Measurements from ENCODE around the gene MATN3. TPM values are rescaled to one million over a fixed set of nuclear protein-coding genes. Genes with fewer than 3 reads are reported as not detected.

MATN3 gene, protein sequence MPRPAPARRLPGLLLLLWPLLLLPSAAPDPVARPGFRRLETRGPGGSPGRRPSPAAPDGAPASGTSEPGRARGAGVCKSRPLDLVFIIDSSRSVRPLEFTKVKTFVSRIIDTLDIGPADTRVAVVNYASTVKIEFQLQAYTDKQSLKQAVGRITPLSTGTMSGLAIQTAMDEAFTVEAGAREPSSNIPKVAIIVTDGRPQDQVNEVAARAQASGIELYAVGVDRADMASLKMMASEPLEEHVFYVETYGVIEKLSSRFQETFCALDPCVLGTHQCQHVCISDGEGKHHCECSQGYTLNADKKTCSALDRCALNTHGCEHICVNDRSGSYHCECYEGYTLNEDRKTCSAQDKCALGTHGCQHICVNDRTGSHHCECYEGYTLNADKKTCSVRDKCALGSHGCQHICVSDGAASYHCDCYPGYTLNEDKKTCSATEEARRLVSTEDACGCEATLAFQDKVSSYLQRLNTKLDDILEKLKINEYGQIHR
- total RNA-seq (2022) (16.2 and 18.1 TPM in 2 replicates), Bru-seq, nascent RNA (percentile 60 among the genes with signal in this experiment), BruChase-seq, experiment 1, labeled RNA remaining after a 2-hour chase (percentile 70 among the genes with signal in this experiment), BruChase-seq, experiment 2, labeled RNA remaining after a 6-hour chase (percentile 76 among the genes with signal in this experiment)
- long read RNA-seq, transcript MATN3-201 (8 exons, 2,524 nt): major isoform, 58 of 71 reads
- long read RNA-seq, partial matches to known transcripts: 8 of 71 reads
- long read RNA-seq, other reads (novel, unspliced or antisense): 3 of 71 reads

DNA sequence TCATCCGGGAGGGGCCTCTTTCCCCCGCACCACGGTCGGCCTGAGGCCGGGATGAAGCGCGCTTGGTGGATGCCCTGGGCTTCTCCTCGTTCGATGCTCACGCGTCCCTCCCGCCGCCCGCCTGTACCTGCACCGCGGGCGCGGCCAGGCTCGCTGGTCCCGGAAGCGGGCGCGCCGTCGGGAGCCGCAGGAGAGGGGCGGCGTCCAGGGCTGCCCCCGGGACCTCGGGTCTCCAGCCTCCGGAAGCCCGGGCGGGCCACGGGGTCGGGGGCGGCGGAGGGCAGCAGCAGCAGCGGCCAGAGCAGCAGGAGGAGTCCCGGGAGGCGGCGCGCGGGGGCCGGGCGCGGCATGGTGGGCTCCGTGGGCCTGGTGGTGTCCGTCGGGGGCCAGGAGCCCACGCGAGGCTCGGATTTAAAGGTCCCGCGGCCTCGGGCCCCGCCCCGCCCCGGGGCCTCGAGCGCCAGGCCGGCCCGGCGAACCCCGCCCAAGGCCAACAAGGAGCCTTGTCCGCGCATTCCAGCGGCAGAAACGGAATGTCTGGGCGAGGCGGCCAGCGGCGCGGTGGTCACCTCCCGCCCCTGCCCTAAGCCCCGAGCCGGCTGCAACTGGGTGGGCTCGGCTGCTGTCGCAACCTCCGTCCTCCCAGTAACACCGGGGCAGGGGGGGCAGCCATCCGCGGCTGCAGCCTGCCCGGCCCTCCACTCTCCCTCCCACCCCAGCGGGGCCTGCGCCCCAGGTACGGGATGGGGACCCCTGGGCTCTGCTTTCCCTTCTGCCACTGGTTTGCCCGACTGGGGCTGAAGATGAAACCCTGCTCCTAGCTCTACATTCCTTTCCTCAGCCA, at the start of gene MATN3:
TSS of gene MATN3 (minus strand) at position 387 of the 844 bp plus-strand sequence. CDS start at position 350, 37 bp downstream.
- TF ChIP-seq, protein P1, sequence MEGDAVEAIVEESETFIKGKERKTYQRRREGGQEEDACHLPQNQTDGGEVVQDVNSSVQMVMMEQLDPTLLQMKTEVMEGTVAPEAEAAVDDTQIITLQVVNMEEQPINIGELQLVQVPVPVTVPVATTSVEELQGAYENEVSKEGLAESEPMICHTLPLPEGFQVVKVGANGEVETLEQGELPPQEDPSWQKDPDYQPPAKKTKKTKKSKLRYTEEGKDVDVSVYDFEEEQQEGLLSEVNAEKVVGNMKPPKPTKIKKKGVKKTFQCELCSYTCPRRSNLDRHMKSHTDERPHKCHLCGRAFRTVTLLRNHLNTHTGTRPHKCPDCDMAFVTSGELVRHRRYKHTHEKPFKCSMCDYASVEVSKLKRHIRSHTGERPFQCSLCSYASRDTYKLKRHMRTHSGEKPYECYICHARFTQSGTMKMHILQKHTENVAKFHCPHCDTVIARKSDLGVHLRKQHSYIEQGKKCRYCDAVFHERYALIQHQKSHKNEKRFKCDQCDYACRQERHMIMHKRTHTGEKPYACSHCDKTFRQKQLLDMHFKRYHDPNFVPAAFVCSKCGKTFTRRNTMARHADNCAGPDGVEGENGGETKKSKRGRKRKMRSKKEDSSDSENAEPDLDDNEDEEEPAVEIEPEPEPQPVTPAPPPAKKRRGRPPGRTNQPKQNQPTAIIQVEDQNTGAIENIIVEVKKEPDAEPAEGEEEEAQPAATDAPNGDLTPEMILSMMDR (IDR thresholded peaks at IDR 0.05; ENCODE audit: insufficient read depth in 1 of 2, low read depth in 1 of 2, low read length in 1 of 2, severe bottlenecking in 1 of 2, unreplicated experiment in 1 of 2): no peak
- Mint-ChIP-seq H3K27ac (ENCODE audit: unreplicated experiment) (peak within 1 kb of the TSS; percentile 86), H3K4me1 (ENCODE audit: low read depth, unreplicated experiment) (peaks cover 20% of the 10 kb centered on the region), H3K4me3 (ENCODE audit: unreplicated experiment) (peak within 1 kb of the TSS; percentile 77), H3K9me3 (ENCODE audit: unreplicated experiment) (peaks cover 14% of the 10 kb centered on the region), H3K27me3 (ENCODE audit: insufficient read depth, unreplicated experiment) (no peaks in the 10 kb centered on the region), H3K36me3 (ENCODE audit: insufficient read depth, unreplicated experiment) (peaks cover 9% of the 10 kb centered on the region)
- Histone ChIP-seq H3K36me3 (ENCODE audit: control insufficient read depth, insufficient read depth, low read length) (no peaks in the 10 kb centered on the region), H3K4me3 (ENCODE audit: low read depth, low read length) (peak within 1 kb of the TSS; percentile 55), H3K27me3 (replicated peaks; ENCODE audit: control insufficient read depth, insufficient read depth, low read length) (no peaks in the 10 kb centered on the region), H3K9me3 (no peaks in the 10 kb centered on the region), H3K4me1 (peaks cover 17% of the 10 kb centered on the region)
- DNase-seq: peak; percentile 67 to 76
- ChIA-PET CTCF (interaction anchor here (0.6 to 4.0 kb wide), 5 partner anchors 15 to 212 kb away, joined by 3 to 55 read pairs (median 3); partner anchors contain the start of gene SDC1), POLR2A (no interaction called here)
- intact Hi-C loops (cut with micrococcal nuclease; ENCODE audit: unreplicated experiment): no loop called here
- BruUV-seq (replicated peaks): no TSS peak

DNA sequence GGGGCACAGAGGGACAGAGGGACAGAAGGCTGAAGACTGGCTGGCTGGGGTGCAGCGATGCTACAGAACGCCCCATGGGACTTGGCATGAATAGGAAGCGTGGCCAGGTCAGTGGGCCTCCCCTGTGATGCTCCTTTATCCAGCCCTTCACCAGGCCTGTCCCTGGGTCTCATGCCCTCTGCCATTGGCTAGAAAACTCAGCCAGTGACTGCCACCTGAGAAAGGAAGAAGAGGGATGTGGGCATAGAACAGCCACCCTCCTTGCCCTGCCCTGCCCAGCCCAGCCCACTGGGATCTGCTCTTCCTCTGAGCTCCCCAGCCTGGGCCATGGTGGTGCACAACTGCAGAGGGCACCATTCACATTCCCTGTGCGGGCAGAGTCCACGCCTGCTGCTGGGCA, 49.5 kb upstream of the MATN3 start:
- Histone ChIP-seq H3K4me1 (peaks cover 7% of the 10 kb centered on the region; the same call in 1 of the 2 replicates), H3K9me3 (no peaks in the 10 kb centered on the region), H3K36me3 (ENCODE audit: control insufficient read depth, insufficient read depth, low read length) (no peaks in the 10 kb centered on the region), H3K27me3 (replicated peaks; ENCODE audit: control insufficient read depth, insufficient read depth, low read length) (no peaks in the 10 kb centered on the region), H3K4me3 (ENCODE audit: low read depth, low read length) (no peak overlapping the region)
- TF ChIP-seq, protein P1 (IDR thresholded peaks at IDR 0.05; ENCODE audit: insufficient read depth in 1 of 2, low read depth in 1 of 2, low read length in 1 of 2, severe bottlenecking in 1 of 2, unreplicated experiment in 1 of 2): no peak
- CTCF ChIA-PET: interaction anchor here (0.6 kb wide), 1 partner anchor 1931 kb away, joined by 3 read pairs; no protein-coding TSS in a partner anchor
- DNase-seq: no peak
- no peak overlapping the region for H3K27ac Mint-ChIP-seq (ENCODE audit: unreplicated experiment)
- H3K36me3 Mint-ChIP-seq (ENCODE audit: insufficient read depth, unreplicated experiment): no peaks in the 10 kb centered on the region
- H3K4me1 Mint-ChIP-seq (ENCODE audit: low read depth, unreplicated experiment): no peaks in the 10 kb centered on the region
- POLR2A ChIA-PET: interaction anchor here (1.1 kb wide), 1 partner anchor 9 kb away, joined by 4 read pairs; no protein-coding TSS in a partner anchor
- no TSS peak for BruUV-seq (replicated peaks)
- no peaks in the 10 kb centered on the region for H3K9me3 Mint-ChIP-seq (ENCODE audit: unreplicated experiment)
- H3K4me3 Mint-ChIP-seq (ENCODE audit: unreplicated experiment): no peak overlapping the region
- peaks cover under 1% of the 10 kb centered on the region for H3K27me3 Mint-ChIP-seq (ENCODE audit: insufficient read depth, unreplicated experiment)
- intact Hi-C loops (cut with micrococcal nuclease; ENCODE audit: unreplicated experiment): no loop called here
